NCI-H2107 treated with DMSO at 0.1 percent for 48 hours (cell line): ENCODE results near the gene FBRSL1.
"Not testable (repeated sequence)": the region's sequence is repeated elsewhere in the genome, so short reads cannot be mapped to it uniquely, and the experiment has no call there.

Source experiments
- DNase-seq: peaks from one replicate; lab custom pipeline; 2025; ENCODE audit not compliant: unreplicated experiment; lab: John Stamatoyannopoulos, UW

FBRSL1 gene

DNA sequence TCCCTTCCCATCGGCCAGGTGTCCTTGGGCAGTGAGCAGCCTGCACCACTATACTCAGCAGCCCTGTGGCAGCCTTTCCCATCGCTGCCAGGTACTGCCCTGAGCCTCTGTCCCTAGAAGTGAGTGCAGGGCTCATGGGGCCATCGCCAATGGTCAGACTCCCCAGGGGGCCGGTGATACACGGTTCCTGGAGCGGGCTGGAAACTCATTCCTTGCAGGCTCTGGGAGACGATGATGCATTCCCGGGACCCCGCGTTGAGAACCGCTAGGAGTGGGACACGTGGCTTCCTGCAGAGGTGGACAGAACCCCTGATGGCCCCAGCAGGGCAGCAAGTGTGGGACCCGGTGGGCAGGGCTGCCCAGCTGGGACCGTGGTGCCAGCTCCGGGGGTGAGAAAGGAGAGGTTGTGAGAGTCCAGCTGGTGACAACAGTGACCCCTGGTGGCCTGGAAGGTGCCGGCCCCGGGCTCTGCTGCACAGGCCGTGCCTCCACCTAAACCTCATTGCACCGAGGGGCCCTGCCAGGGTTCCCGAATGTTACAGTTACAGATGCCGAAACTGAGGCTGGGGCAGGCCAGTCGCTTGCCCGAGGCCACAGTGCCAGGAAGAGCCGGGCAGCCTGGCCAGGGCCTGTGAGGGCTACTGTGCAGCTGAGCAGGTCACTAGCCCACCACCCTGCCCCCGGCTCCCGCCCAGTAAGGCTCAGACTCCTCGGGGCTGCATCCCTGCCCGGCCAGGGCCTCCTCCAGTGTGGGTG is 33.8 kb downstream of the FBRSL1 start:
- peak; percentile 11 for DNase-seq

DNA sequence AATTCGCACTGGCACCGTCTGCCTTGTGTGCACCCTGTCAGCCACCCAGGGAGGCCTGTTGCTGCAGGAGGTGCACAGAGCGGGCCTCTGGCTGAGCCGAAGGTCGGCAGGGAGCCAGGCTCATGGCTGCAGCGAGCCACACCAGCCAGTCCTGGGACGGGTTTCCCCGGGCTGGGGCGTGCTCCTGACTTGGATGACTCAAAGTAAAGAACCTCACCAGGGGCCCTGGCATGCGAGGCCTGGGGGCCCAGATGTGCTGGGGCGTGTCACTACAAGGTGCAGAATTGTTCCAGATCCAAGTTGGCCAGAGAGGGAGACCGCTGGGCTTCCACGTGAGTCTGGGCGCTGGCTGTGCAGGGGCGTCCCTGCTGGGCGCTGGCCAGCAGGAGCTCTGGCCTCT is 34.5 kb downstream of the FBRSL1 start:
- DNase-seq, result no peak

DNA sequence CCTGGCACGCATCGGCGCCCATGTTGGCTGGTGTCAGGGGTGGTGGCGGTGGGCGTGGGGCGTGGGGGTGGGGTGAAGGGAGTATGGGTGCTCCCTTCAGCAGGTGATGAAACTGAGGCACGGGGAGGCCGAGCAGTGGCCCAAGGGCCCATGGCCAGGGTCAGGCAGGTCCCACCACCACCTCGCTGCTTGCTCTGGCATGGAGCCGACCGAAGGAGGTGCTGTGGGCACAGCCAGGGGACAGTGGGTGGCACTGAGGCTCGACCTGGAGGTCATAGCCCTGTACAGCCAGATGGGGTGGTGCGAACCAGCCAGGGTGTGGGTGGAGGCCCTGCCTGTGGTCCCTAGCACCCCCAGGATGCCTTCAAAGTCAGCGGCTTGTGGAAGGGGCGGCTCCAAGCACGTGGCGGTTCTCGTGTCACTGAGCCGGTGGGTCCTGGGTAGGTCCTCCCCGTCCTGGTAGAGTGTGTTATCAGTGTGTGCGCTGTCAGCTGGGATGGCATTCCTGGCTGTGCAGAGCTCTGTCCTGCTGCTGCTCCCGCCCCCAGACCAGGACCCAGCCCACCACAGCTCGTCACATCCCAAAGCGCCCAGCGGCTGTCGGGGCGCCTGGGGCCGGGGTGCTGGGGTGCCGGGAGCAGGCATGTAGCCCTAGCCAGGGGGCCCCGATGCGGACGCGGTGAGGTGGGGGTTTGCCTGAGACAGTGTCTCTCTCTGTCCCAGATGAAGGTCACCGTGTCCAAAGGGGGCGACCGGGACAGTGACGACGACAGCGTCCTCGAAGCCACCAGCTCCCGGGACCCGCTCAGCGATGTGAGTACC is 35.3 kb downstream of the FBRSL1 start:
- DNase-seq, result no peak

DNA sequence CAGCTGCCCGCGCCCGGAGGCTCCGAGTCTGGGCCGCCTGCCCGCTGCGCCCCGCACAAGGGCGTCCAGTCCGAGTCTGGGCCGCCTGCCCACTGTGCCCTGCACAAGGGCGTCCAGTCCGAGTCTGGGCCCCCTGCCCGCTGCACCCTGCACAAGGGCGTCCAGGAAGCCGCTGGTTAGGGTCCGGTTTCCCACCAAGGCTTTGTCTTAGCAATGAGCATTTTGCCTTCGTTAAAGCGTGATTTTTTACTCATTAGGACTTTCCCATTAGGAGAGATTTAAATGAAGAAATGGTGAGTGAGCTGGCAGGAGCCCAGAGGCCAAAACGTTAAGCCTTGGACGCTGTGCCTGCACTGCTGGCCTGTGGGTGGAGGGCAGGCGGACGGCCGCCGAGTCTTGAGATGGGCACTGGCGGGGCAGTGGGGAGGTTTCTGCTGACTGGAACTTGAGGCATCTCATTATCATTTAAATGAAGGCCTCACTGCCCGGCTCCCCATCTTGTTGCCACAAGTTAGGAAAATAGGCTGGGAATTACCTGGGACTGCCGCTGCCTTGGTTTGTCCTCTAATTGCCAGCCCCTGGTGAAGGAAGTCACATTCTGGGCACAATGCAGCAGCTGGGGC is 36.0 kb downstream of the FBRSL1 start:
- no peak for DNase-seq

DNA sequence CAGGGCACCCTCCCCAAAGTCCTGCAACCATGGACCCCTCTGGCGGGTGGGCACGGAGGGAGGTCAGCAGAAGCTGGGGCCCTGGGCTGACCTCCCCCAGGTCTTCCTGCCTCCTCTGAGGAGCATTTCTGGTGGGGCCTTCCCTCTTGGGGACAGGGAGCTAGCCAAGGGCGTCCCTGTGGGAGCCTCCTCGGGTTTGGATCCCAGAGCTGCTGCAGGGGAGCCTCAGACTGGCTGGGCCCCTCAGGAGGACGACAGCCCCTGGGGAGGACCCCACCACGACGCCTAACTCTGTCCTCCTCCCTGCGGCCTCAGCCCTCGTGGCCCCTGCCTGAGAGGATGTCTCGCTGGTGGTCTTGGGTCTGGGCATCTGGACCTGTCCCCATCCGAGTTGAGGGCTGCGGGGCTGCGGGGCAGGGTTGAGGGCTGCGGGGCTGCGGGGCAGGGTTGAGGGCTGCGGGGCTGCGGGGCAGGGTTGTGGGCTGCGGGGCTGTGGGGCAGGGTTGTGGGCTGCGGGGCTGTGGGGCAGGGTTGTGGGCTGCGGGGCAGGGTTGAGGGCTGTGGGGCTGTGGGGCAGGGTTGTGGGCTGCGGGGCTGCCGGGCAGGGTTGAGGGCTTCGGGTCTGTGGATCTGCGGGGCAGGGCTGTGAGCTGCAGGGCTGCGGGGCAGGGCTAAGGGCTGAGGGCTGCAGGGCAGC is 37.4 kb downstream of the FBRSL1 start:
- DNase-seq, result no peak

DNA sequence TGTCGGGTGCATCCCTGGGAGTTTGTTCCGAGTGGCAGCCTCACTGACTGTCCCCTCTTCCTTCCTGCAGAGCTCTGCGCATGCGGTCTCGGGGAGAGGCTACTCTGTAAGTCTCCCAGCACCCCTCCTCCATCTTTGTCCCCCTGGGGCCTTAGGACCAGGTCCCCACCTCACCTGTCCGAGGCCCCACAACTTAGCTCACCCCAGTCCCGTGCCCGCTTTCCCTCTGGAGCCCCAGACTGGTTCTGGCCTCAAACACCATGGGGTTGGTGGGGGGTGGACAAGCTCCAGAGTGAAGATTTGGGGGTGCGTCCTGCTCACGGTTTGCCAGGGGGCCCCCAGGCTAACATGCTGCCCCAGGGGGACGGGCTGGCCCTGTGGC is 37.9 kb downstream of the FBRSL1 start:
- no peak for DNase-seq

DNA sequence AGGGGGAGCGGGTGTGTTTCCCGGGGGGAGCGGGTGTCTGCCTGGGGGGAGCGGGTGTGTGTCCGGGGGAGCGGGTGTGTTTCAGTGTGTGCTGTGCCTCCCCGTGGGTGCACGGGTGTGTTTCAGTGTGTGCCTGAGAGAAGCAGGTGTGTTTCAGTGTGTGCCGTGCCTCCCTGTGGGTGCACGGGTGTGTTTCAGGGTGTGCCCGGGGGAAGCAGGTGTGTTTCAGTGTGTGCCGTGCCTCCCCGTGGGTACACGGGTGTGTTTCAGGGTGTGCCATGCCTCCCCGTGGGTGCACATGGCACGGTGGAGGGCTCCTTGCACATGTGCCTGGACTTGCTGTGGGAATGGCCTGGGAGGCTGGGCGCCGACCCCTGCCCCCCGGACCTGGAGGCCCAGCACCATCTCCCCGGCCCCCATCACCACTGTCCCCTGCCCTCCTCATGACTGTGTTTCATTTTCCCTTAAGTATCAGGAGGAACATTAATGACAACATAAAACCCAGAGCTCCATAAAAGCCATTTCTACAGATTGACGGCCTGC is 38.7 kb downstream of the FBRSL1 start:
- DNase-seq, result no peak

DNA sequence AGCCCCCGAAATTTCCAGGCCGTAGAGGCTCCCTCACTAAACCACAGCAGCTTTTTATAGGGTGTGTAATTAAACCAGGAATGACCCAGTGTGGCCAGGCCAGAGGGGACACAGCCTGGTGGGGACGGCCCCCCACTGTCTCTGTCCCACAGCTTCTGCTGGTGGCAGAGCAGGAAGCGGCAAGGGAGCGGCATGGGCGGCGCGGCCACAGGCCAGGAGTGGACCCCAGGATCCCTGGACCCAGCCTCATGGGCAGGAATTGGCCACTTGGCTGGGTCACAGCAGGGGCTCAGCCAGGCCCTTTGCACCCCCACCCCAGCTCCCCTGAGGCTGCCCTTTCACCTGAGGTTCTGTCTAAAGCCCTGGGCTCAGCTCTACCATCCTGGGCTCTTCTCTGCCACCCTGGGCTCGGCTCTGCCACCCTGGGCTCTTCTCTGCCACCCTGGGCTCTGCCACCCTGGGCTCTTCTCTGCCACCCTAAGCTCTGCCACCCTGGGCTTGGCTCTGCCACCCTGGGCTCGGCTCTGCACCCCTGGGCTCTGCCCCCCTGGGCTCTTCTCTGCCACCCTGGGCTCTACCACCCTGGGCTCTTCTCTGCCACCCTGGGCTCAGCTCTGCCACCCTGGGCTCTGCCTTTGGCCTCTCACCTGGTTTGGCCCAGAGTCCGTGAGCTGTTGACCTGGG is 39.3 kb downstream of the FBRSL1 start:
- no peak for DNase-seq

DNA sequence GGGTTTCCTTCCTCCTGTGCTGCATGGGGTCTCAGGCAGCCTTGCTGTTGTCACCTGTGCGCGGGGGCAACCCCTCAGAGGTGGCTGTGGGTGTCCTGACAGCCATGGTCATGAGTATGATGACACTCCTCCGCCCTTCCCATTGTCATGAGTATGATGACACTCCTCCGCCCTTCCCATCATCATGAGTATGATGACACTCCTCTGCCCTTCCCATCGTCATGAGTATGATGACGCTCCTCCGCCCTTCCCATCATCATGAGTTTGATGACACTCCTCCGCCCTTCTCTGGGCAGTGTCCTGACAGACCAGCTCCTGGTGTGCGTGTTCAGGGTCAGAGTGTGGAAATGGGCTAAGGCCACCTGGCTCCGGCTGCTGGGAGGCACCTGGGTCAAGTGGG is 40.0 kb downstream of the FBRSL1 start:
- no peak for DNase-seq

DNA sequence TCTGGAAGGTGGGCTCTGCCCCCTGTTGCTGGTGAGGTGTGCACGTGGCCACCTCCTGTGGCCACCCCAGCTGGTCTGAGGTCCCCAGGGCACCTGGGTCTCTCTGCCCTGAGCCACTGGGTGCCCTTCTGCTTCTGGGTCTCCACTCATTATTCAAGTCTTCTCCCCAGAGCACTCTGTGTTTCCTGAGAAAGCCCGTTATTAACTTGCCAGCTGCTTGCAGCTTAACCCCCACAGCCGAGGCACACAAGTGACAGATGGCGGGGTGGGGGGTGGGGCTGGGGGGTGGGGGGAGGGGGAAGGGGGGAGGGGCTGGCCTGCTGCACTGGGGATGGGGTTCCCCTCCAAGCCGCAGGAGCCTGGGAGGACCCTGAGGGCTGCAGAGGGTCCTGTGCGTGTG is 40.5 kb downstream of the FBRSL1 start:
- no peak for DNase-seq

DNA sequence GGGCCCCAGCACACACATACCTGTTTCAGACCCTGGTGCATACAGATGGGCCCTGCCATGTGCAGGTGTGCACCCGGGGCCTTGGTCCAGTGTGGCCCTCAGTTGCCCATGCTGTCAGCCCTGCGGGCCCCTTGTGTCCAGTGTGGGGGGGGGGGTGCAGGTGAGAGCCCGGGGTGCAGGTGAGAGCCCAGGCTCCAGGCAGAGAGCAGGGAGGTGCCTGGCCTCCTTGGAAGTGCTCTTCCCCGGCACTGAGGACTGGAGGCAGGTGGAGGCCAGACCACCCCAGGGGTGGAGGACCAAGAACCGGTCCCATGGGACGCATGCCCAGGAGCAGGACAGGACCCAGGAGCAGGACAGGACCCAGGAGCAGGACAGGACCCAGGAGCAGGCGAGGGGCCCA is 40.9 kb downstream of the FBRSL1 start:
- no peak for DNase-seq

DNA sequence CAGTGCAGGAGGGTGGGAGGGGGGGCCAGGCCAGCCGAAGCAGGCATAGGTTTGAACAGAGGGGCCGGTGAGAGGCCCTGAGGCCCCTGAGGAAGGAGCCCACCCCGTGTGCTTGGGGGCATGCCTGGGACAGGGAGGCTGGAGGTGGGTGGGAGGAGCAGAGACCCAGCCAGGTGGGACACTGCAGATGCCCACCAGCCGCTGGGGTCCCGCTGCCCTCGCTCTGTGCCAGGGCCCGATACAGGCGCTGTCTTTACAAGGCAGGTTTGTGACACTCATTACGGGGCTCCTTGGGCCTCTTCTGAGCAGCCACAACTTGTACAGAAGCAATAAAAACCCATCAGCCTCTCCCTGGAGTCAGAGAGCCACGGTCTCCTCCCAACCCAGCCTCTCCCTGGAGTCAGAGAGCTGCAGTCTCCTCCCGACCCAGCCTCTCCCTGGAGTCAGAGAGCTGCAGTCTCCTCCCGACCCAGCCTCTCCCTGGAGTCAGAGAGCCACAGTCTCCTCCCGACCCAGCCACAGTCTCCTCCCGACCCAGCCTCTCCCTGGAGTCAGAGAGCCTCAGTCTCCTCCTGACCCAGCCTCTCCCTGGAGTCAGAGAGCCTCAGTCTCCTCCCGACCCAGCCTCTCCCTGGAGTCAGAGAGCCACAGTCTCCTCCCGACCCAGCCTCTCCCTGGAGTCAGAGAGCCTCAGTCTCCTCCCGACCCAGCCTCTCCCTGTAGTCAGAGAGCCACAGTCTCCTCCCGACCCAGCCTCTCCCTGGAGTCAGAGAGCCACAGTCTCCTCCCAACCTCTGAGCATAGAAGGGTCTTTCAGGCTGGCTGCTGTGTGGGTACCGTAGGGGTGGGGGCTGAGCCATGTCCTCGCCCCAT is 43.0 kb downstream of the FBRSL1 start:
- not testable (repeated sequence) for DNase-seq

DNA sequence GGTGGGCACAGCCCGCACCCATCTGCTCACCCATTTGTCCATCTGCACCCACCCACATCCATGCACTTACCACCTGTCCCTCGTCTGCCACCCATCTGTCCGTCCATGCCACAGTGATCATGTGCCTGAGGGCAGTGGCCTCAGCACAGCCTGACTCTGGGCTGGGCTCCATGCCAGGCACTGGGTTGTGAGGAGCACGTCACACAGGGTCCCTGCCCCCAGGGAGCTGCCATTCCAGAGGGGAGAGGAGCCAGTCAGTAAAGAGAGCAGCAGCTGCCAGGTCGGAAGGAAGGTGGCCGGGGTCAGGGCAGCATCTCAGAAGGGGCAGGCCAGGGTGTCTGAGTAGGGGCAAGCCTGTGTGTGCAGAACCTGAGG is 43.6 kb downstream of the FBRSL1 start:
- no peak for DNase-seq

DNA sequence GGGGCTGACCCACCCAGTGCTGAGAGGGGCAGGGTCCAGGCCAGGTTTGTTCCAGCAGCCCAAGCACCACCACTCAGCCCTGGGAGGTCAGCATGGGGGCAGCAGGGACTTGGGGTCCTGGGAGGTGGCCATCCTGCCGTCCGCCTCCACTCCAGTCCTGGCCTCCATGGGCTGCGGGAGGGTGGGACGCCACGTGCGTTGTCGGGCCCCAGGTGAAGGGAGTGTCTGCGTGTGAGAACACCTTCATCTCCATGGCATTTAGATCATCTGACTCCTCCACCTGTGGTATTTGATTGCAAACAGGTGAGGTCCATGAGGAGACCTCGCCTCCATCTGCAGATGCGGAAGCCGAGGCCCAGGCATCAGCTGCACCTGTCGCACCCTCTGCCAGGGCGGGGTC is 44.1 kb downstream of the FBRSL1 start:
- no peak for DNase-seq

DNA sequence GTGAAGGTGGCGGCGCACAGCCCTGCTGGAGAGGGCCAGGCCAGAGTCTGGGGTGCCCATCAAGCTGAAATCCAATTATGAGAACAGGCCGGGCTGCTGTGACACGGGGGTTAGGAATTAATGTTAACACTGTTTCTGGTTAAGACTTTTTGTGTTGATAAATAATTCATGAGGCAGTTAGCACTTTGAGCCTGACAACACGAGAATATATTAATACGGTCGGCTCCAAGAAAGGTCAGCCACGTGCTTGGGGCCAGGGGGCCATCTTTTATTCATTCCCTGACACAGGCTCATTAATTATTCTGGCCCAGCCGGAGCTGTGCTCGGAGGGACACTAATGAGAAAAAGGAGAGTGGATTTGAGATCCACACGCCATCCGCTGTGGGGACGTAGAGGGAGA is 45.1 kb downstream of the FBRSL1 start:
- no peak for DNase-seq

DNA sequence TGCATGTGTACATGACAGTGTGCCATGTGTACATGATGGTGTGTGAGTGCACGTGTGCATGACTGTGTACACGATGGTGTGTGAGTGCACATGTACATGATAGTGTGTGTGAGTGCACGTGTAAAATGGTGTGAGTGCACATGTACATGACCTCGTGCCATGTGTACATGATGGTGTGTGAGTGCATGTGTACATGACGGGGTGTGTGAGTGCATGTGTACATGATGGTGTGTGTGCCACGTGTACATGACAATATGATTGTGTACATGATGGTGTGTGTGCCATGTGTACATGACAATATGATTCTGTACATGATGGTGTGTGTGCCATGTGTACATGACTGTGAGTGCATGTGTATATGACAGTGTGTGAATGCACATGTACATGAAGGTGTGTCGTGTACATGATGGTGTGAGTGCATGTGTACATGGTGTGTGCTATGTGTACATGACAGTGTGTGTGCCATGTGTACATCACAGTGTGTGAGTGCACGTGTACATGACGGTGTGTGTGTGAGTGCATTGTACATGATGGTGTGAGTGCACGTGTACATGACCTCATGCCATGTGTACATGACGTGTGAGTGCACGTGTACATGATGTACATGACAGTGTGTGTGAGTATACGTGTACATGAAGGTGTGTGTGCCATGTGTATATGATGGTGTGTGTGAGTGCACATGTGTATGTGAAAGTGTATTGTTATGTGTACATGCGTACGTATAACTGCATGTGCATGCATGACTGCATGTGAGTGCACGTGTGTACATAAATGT is 46.3 kb downstream of the FBRSL1 start:
- no peak for DNase-seq

DNA sequence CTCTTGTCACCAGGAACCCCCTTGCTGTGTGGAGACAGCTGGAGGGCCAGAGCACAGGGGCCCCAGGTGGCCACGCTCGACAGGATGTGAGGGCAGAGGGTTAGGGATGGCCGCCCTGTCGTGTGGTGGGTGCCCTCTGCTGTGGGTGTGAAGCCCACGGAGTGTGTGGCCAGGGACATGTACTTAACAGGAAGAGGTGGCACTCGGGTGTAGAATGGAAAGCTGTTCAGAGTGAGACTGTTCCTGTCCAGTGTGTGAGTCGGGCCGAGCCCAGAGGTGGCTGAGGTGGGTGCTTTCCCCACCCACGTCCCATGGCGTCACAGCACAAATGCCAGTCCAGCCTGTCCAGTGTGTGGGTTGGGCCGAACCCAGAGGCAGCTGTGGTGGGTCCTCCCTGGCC is 47.1 kb downstream of the FBRSL1 start:
- DNase-seq, result no peak

DNA sequence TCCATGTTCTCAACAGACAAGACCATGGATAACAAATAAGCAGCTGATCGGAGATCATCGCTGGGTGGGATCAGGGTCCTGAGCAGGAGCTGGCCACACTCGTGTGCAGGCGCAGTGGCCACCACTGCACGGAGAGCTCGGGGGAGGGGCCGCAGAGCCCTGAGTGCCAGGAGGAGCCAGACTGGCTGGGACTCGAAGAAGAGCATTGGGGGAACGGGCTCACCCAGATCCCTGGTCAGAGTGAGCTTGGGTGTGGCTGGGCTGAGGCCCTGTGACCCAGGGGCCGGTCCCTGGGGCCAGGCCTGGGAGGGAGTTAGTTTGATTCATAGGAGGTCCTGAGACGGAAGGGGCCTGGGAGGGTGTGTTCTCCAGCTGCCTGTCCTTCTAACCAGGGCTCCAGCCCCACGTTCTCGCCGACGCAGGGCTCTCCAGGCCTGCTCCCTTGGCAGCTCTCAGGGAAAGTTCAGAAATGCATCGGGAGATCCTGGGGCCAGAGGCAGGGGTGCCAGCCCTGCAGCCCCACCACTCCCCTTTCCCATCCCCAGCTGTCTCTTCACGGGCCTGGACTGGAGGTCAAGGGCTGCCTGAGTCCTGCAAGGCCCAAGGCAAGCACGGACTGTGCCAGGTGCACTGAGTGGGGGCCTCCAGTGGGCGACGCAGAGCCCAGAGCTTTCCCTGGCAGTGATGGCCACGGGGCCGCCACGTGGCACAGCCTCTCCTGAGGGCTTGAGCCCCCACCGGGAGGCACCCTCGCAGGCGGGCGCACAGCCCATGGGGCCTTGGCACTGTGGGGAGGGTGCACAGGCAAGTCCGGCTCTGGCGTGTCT is 48.1 kb downstream of the FBRSL1 start:
- DNase-seq, result no peak
